GM10266 (cell line): Measurements from ENCODE around the gene PHF20.
A peak's percentile ranks its signal among the peaks of the same experiment; 100 is the strongest.
"Not testable (repeated sequence)": the region's sequence is repeated elsewhere in the genome, so short reads cannot be mapped to it uniquely, and the experiment has no call there.

ENCODE experiments used
- DNase-seq: peaks from one replicate; pipeline ENCODE4 v3.0.0; 2012; ENCODE audit errors: extremely low spot score
- TF ChIP-seq, protein P1 (sequence below): IDR thresholded peaks from 2 replicates; pipeline ENCODE4 v1.5.1; 2012; ENCODE audit warnings: mild to moderate bottlenecking, low read depth; ENCODE audit not compliant: control insufficient read depth, insufficient read depth; ENCODE audit errors: missing control alignments

Gene PHF20

DNA sequence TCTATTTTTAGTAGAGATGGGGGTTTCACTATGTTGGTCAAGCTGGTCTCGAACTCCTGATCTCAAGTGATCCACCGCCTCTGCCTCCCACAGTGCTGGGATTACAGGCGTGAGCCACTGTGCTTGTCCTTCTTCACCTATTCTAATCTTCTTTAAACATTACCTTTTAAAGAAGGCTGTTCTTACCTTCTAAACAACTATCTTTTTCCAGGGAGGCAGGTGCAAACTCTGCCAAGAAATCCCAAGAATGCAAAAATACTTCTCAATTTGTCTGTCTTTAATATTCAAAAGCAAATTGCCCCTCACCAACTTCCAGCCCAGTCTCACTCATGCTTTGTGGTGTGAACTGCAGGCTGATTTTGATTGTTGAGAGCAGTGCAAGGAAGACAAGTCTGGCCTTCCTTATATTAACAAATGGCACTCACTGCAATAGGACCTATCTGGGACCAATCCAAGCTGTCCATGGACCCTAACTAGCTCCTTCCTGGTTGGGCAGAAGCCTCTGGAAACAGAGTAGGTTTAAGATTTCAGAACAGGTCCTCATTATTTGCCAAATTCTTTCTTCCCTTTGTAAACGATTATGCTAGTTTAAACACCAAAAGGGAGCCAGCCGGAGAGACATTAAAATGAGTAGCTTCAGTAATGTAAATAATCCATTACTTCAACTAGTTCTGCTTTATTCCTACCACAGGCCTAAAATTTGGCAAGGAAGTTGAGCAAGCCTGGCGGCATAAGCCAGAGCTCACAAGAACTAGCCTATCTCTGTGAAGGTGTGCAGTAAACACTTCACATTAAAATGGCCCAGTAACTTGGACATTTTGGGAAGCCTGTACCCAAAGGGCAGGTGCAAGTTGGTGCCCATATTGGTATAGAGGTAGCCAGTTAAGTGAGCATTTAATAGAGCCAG is 180.9 kb downstream of the PHF20 start:
- no peak for DNase-seq
- TF ChIP-seq, protein P1, sequence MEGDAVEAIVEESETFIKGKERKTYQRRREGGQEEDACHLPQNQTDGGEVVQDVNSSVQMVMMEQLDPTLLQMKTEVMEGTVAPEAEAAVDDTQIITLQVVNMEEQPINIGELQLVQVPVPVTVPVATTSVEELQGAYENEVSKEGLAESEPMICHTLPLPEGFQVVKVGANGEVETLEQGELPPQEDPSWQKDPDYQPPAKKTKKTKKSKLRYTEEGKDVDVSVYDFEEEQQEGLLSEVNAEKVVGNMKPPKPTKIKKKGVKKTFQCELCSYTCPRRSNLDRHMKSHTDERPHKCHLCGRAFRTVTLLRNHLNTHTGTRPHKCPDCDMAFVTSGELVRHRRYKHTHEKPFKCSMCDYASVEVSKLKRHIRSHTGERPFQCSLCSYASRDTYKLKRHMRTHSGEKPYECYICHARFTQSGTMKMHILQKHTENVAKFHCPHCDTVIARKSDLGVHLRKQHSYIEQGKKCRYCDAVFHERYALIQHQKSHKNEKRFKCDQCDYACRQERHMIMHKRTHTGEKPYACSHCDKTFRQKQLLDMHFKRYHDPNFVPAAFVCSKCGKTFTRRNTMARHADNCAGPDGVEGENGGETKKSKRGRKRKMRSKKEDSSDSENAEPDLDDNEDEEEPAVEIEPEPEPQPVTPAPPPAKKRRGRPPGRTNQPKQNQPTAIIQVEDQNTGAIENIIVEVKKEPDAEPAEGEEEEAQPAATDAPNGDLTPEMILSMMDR = no peak

DNA sequence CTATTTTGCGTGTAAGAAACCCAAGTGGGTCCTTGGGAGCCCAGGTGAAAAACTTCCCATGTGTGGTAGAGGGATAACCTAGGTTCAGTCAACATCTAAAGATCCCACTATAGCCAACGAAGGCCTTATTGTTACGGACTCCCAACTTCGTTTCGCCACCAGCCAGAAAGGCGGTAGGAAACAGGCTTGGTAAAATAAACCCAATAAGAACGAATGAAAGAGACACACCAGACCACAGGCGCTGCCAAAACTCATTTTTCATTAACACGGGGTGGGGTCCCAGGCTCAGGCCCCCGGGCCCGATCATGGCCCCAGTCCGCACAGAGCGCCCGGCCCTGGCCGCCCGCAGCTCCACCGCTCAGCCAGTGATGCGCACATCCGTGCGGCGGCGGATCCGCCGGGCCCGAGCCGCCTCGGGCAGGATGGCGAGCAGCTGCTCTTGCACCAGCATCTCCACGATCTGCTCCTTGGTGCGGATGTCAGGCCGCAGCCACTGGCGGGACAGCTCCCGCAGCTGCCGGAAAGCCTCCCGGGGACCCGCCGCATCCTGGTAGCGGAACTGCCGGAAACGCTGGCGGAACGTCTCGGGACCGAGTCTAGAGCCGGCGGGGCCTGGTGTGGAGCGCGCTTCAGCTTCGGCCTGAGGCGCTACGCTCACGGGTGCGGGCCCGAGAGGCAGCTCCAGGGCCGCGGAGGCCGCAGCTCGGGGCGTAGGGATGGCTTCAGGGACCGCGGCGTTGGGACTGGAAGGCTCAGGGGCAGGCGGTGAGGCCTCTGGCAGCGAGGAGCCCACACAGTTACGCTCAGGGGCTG is 181.8 kb downstream of the PHF20 start:
- DNase-seq = peak; percentile 43
- TF ChIP-seq, protein P1 = no peak

DNA sequence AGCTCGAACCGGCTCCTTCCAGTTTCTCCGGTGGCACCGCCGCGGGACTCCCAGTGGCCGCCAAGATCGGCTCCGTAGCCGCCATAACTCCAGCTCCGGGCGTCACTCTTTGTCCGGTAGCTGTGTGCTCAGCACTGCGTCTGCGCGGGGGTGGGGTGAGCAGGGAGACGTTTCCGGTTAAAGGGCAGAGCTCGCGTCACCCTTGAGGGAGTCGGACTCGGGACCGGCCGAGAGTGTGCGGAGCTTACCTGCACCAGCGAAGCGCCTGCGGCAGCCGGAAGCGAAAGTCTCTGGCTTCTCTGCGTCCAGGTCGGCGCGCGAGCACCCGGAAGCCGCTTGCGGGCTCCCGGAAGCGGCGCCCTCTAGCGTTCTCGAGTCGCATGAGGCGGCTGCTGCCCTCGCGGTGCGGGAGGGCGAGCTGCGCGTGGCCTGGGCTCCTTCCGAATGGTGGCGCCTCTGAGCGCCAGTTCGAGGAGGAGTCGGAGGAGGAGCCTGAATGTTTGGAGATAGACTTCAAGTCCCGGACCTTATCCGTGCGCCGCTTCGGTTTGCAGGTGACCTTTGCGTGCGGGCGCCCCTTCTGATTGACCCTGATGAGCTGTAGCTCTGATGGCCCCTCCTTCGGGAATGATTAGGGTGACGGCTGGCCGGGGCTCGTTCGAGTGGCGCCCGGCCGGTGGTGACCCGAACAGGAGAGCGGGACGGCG is 182.5 kb downstream of the PHF20 start, which contains the start of gene SCAND1:
TSS of gene SCAND1 (minus strand) at position 303 of the 707 bp plus-strand sequence. CDS start at position 85, 218 bp downstream.
- TF ChIP-seq, protein P1 = peak; percentile 100
- DNase-seq = peak; percentile 93

DNA sequence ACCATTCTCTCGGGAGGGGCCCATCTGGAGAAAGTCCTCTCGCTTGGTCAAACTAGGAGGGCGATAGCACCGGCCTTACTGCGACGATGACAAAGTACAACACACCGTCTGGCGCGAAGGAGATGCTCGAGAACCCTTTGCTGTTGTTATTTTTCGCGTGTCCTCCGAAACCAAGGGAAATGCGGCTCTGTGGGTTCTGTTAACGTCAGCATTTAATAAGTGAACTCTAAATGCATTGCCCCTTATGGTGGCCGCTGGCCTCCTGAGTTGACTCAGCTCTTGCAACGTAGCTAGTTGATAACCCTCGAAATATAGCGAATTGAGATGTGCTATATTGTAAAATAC is 183.1 kb downstream of the PHF20 start:
- DNase-seq = no peak
- TF ChIP-seq, protein P1 = no peak

DNA sequence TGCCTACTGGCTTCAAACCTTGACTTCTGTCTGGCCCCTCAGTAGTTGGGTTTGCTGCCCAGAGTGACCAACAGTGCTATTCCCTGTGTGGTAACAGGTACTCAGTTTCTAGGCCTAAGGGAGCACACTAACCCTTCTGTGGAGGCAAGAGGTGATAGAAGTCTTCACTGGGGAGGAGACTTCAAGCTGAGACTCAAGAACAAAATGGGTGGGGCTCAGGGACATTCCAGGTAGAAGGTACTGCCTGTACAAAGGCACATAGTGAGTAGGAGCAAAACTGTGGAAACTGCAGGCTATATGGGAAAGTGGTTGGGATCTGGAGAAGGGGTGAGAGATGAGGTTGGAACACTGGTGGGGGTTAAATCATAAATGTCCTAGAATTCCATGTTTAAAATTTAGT is 184.8 kb downstream of the PHF20 start:
- DNase-seq = no peak
- TF ChIP-seq, protein P1 = no peak

DNA sequence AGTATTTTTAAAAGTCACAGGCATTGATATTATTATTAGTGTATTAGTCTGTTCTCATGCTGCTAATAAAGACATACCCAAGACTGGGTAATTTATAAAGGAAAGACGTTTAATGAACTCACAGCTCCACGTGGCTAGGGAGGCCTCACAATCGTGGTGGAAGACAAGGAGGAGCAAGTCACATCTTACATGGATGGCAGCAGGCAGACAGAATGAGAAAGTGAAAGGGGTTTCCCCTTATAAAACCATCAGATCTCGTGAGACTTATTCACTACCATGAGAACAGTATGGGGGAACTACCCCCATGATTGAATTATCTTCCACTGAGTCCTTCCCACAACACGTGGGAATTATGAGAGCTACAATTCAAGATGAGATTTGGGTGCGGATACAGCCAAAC is 187.5 kb downstream of the PHF20 start:
- DNase-seq = not testable (repeated sequence)

DNA sequence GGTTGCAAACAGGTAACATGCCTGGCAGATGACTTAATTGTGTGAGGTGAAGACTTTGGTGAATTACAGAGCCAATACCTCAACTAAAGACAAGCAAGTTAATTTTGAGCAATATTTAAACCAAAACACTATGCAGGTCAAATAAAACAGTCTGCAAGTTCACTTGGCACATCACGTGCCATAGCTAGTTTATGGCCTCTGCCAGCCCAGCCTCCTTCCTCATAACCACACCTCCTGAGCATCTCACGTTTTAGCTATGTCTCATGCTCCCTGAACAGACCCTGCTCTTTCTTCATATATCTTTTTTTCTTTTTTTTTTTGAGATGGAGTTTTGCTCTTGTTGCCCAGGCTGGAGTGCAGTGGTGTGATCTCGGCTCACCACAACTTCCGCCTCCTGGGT is 192.1 kb downstream of the PHF20 start:
- TF ChIP-seq, protein P1 = no peak
- no peak for DNase-seq
